ENCODE results near the gene MIGA1.

- no peak for TF ChIP-seq POLR2A (IDR thresholded peaks at IDR 0.05; ENCODE audit: insufficient read depth in 1 of 2, low read depth in 2 of 2, low read length in 2 of 2)
- no peak for TF ChIP-seq CENPBD1 (CRISPR knock-in tag; IDR thresholded peaks at IDR 0.05; ENCODE audit: borderline replicate concordance, low read depth)
These were observed 70.6 kb downstream of the MIGA1 start for GRCh38 chr1:77850082-77850481.

All from HepG2 (cell line).